Vagina (tissue), 2 donors: ENCODE results near the gene TIMP2. TPM values are rescaled to one million over a fixed set of nuclear protein-coding genes. Genes with fewer than 3 reads are reported as not detected.
"Not testable (repeated sequence)": the region's sequence is repeated elsewhere in the genome, so short reads cannot be mapped to it uniquely, and the experiment has no call there.

Source experiments
- DNase-seq, 2 donors: peaks; one replicate each; pipeline ENCODE4 v3.0.0-alpha.2; 2017; ENCODE audit errors: extremely low spot score in 2 of 2
- H3K27ac ChIP-seq: fragments of 200-600 bp; sonication (generic); one replicate; pipeline ENCODE4 v1.5.1; 2019
- H3K27me3 ChIP-seq: fragments of 200-600 bp; sonication (generic); one replicate; pipeline ENCODE4 v1.5.1; 2019
- H3K36me3 ChIP-seq, 2 donors: fragments of 200-600 bp; sonication (generic); one replicate each; pipeline ENCODE4 v1.5.1; 2017 to 2019
- H3K4me1 ChIP-seq: fragments of 200-600 bp; sonication (generic); one replicate; pipeline ENCODE4 v1.5.1; 2019
- H3K4me3 ChIP-seq, 2 donors: fragments of 200-600 bp; sonication (generic); 1 replicate in 1 of 2; 2 replicates in 1 of 2; pipeline ENCODE4 v1.5.1; 2016 to 2019
- H3K9me3 ChIP-seq: fragments of 200-600 bp; sonication (generic); one replicate; pipeline ENCODE4 v1.5.1; 2019
- POLR2A ChIP-seq, 2 donors: fragments of 450-650 bp; IDR thresholded peaks; one replicate each; pipeline ENCODE4 v1.6.1; 2017; ENCODE audit warnings: antibody characterized with exemption in 2 of 2, mild to moderate bottlenecking in 2 of 2, moderate library complexity in 2 of 2
- POLR2AphosphoS5 ChIP-seq, 2 donors: sonication (generic); formaldehyde crosslinking; IDR thresholded peaks; one replicate each; pipeline ENCODE4 v1.9.0; 2017; ENCODE audit warnings: antibody characterized with exemption in 2 of 2, mild to moderate bottlenecking in 2 of 2, low read depth in 1 of 2; ENCODE audit not compliant: insufficient read depth in 1 of 2
- intact Hi-C: fragments of 100-400 bp; cut with DNase I; formaldehyde crosslinking; loops from one replicate; pipeline ENCODE4 v1.15.1; 2023
- total RNA-seq: library from RNA; depleted of rRNA; stranded (reverse); fragments of >200 nt; gene quantifications from one replicate; pipeline ENCODE4 v1.2.3, GENCODE V29; 2016
- TF ChIP-seq, protein P1 (sequence below), 3 experiments: fragments of 450-650 bp in 2 of 3; fragments of 200-600 bp in 1 of 3; sonication (generic) in 1 of 3; IDR thresholded peaks; one replicate each; pipeline ENCODE4 v1.5.1; 2017 to 2019; ENCODE audit warnings: antibody characterized with exemption in 3 of 3, mild to moderate bottlenecking in 2 of 3, moderate library complexity in 2 of 3

Gene TIMP2
- total RNA-seq, 1 donor from 2014 or later, result 181 TPM

DNA sequence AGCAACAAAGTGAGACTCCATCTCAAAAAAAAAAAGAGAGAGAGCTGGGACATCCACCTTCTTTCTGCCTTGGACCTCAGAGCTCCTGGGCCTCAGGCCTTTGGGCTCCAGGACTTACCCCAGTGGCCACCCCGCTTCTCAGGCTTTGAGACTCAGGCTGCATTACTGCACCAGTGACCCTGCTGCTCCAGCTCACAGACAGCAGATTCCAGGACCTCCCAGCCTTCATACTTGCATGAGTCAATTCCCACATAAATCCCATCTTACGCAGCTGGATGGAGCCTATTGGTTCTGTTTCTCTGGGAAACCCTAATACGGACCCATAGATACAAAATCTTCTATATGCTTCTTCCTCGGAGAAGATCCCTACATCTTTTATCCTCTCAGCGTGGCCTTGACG is 20.1 kb downstream of the TIMP2 start:
- Histone ChIP-seq H3K9me3 (no peaks in the 10 kb centered on the region), H3K36me3 (peaks cover 0 to 3% of the 10 kb centered on the region in 2 donors), H3K27me3 (no peaks in the 10 kb centered on the region), H3K4me3 (no peak overlapping the region), H3K4me1 (peaks cover 60% of the 10 kb centered on the region), H3K27ac (peak overlapping the region; percentile 29)
- no peak for TF ChIP-seq POLR2A (IDR thresholded peaks at IDR 0.05)
- no peak for TF ChIP-seq POLR2AphosphoS5 (IDR thresholded peaks at IDR 0.05; ENCODE audit: insufficient read depth in 1 of 2, low read depth in 1 of 2)
- intact Hi-C loops, result no loop called here
- DNase-seq, result no peak

GRCh38 chr17:78904371-78904770 is 20.8 kb downstream of the TIMP2 start:
- intact Hi-C loops, result no loop called here
- H3K27ac ChIP-seq, result peak overlapping the region; percentile 29
- H3K4me1 ChIP-seq, result peaks cover 62% of the 10 kb centered on the region

DNA sequence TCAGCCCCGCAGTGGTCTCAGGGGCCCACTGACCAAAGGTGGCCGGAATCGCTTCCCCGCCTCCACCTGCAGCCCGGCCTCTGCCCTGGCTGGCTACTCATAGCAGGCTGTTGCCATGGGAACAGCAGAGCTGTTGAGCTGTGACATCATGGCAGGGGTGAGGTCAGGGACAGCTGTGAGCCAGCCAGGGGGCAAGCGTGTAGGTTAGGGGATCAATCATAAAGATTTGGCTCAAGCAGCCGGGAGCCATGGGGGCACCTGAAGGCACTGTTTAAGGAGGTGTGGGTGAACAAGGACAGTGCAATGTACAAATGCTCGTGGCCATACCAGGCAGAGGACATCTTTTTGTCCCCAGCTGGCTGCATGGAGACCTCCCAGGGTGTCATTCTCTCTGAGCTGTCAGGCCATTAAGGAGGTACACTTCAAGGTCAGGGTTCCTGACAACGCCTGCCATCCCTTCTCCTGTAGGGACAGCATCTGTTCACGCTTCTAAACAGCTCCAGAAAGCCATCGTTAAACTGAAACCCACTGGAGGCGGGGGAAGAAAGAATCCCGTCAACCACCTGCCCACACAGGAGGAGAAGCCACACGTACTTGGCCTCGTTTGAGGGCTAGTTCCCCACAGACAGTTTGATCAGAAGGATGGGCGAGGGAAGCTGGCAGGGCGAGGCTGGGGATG is 21.9 kb downstream of the TIMP2 start, which contains the start of gene CEP295NL:
CEP295NL (minus strand) TSS at position 101 of the 679 bp plus-strand sequence. CDS start 1,373 bp downstream, outside the sequence.
- Histone ChIP-seq H3K9me3 (no peaks in the 10 kb centered on the region), H3K4me1 (peaks cover 62% of the 10 kb centered on the region), H3K27ac (peak within 1 kb of the TSS; percentile 17), H3K27me3 (no peaks in the 10 kb centered on the region), H3K36me3 (peaks cover 0 to 3% of the 10 kb centered on the region in 2 donors), H3K4me3 (no peak within 1 kb of the TSS)
- DNase-seq, result no peak
- intact Hi-C loops, result no loop called here
- no peak for TF ChIP-seq POLR2A (IDR thresholded peaks at IDR 0.05)
- TF ChIP-seq POLR2AphosphoS5 (IDR thresholded peaks at IDR 0.05; ENCODE audit: insufficient read depth in 1 of 2, low read depth in 1 of 2), result no peak
- TF ChIP-seq, protein P1, sequence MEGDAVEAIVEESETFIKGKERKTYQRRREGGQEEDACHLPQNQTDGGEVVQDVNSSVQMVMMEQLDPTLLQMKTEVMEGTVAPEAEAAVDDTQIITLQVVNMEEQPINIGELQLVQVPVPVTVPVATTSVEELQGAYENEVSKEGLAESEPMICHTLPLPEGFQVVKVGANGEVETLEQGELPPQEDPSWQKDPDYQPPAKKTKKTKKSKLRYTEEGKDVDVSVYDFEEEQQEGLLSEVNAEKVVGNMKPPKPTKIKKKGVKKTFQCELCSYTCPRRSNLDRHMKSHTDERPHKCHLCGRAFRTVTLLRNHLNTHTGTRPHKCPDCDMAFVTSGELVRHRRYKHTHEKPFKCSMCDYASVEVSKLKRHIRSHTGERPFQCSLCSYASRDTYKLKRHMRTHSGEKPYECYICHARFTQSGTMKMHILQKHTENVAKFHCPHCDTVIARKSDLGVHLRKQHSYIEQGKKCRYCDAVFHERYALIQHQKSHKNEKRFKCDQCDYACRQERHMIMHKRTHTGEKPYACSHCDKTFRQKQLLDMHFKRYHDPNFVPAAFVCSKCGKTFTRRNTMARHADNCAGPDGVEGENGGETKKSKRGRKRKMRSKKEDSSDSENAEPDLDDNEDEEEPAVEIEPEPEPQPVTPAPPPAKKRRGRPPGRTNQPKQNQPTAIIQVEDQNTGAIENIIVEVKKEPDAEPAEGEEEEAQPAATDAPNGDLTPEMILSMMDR (IDR thresholded peaks at IDR 0.05), result no peak

More at GRCh38 chr17:78904371-78904770, 20.8 kb downstream of the TIMP2 start:
- H3K9me3 ChIP-seq, result no peaks in the 10 kb centered on the region
- no peak for DNase-seq
- H3K36me3 ChIP-seq, result peaks cover 0 to 3% of the 10 kb centered on the region in 2 donors
- TF ChIP-seq POLR2AphosphoS5 (IDR thresholded peaks at IDR 0.05; ENCODE audit: insufficient read depth in 1 of 2, low read depth in 1 of 2) (no peak), POLR2A (IDR thresholded peaks at IDR 0.05) (no peak)
- TF ChIP-seq, protein P1 (IDR thresholded peaks at IDR 0.05), result no peak
- H3K4me3 ChIP-seq, result no peak overlapping the region
- H3K27me3 ChIP-seq, result no peaks in the 10 kb centered on the region

DNA sequence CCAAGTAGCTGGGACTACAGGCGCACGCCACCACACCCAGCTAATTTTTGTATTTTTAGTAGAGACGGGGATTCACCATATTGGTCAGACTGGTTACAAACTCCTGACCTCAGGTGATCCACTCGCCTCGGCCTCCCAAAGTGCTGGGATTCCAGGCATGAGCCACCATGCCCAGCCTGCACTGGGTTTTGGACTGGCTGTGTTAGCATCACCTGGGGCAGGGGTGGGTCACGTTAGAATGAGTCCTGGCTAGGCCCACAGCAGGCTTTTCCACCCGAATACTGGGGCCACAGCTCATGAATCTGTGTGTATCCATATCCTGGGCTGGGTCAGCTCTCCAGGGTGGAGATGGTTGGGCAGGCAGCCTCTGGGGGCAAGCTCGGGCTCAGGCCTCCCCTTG is 23.0 kb downstream of the TIMP2 start:
- DNase-seq, H3K9me3 ChIP-seq, H3K4me3 ChIP-seq, H3K36me3 ChIP-seq, H3K27me3 ChIP-seq, intact Hi-C loops: not testable (repeated sequence)
- Histone ChIP-seq H3K4me1 (peaks cover 66% of the 10 kb centered on the region), H3K27ac (peak overlapping the region; percentile 17)

- peaks cover 71% of the 10 kb centered on the region for H3K4me1 ChIP-seq
- intact Hi-C loops, result no loop called here
Measured at GRCh38 chr17:78901806-78902205, 23.4 kb downstream of the TIMP2 start.

More at GRCh38 chr17:78901806-78902205, 23.4 kb downstream of the TIMP2 start:
- Histone ChIP-seq H3K4me3 (no peak overlapping the region), H3K36me3 (peaks cover 0 to 3% of the 10 kb centered on the region in 2 donors), H3K27me3 (no peaks in the 10 kb centered on the region), H3K9me3 (no peaks in the 10 kb centered on the region), H3K27ac (no peak overlapping the region)
- no peak for DNase-seq
- TF ChIP-seq POLR2A (IDR thresholded peaks at IDR 0.05) (no peak), POLR2AphosphoS5 (IDR thresholded peaks at IDR 0.05; ENCODE audit: insufficient read depth in 1 of 2, low read depth in 1 of 2) (no peak)
- TF ChIP-seq, protein P1 (IDR thresholded peaks at IDR 0.05), result no peak
